A204.1 (cell line): ENCODE data around the gene MAP3K15.

Source experiments
- FAIRE-seq: peaks from 2 replicates; lab custom pipeline; 2012; peaks lifted over from hg19 to GRCh38; lab: Jason Lieb, UNC

The MAP3K15 gene, protein sequence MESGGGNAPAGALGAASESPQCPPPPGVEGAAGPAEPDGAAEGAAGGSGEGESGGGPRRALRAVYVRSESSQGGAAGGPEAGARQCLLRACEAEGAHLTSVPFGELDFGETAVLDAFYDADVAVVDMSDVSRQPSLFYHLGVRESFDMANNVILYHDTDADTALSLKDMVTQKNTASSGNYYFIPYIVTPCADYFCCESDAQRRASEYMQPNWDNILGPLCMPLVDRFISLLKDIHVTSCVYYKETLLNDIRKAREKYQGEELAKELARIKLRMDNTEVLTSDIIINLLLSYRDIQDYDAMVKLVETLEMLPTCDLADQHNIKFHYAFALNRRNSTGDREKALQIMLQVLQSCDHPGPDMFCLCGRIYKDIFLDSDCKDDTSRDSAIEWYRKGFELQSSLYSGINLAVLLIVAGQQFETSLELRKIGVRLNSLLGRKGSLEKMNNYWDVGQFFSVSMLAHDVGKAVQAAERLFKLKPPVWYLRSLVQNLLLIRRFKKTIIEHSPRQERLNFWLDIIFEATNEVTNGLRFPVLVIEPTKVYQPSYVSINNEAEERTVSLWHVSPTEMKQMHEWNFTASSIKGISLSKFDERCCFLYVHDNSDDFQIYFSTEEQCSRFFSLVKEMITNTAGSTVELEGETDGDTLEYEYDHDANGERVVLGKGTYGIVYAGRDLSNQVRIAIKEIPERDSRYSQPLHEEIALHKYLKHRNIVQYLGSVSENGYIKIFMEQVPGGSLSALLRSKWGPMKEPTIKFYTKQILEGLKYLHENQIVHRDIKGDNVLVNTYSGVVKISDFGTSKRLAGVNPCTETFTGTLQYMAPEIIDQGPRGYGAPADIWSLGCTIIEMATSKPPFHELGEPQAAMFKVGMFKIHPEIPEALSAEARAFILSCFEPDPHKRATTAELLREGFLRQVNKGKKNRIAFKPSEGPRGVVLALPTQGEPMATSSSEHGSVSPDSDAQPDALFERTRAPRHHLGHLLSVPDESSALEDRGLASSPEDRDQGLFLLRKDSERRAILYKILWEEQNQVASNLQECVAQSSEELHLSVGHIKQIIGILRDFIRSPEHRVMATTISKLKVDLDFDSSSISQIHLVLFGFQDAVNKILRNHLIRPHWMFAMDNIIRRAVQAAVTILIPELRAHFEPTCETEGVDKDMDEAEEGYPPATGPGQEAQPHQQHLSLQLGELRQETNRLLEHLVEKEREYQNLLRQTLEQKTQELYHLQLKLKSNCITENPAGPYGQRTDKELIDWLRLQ (N-terminal part only)

DNA sequence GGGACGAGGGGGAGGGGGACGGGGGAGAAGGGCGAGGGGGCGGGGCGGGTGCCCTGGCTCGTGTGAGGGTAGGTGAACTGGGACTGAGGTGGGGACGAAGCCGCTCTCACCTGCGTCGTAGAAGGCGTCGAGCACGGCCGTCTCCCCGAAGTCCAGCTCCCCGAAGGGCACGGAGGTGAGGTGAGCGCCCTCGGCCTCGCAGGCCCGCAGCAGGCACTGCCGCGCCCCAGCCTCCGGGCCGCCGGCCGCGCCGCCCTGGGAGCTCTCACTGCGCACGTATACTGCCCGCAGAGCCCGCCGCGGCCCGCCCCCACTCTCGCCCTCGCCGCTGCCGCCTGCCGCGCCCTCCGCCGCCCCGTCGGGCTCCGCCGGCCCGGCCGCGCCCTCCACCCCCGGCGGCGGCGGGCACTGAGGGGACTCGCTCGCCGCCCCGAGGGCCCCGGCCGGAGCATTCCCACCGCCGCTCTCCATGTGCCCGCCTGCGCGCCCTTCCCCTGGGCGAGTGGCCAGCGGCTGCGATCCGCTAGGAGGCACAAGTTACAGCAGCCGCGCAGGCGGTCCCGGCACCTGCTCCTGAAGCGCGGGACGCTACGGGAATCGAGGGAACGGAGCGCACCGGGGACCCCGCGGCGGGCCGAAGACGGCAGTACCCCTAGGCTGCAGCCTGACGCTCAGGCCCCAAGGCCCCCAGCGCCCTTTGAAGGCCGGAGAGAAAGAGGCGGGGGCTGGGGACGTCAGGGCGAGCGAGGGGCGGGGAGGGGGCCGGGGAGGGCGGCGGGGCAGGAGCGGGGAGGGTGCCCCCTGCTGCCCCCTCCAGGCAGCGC lies at the start of gene MAP3K15:
Gene MAP3K15, minus strand, starts transcription at position 718 of the 824 bp plus-strand sequence. Its CDS starts 247 bp downstream, at position 471.
- no peak for FAIRE-seq

- no peak for FAIRE-seq
These were observed 49.3 kb upstream of the MAP3K15 start for GRCh38 chrX:19564606-19565005.

- FAIRE-seq, result no peak
These were observed 48.4 kb upstream of the MAP3K15 start for GRCh38 chrX:19563746-19564145.

- no peak for FAIRE-seq
These were observed 48.0 kb upstream of the MAP3K15 start for GRCh38 chrX:19563327-19563726.

DNA sequence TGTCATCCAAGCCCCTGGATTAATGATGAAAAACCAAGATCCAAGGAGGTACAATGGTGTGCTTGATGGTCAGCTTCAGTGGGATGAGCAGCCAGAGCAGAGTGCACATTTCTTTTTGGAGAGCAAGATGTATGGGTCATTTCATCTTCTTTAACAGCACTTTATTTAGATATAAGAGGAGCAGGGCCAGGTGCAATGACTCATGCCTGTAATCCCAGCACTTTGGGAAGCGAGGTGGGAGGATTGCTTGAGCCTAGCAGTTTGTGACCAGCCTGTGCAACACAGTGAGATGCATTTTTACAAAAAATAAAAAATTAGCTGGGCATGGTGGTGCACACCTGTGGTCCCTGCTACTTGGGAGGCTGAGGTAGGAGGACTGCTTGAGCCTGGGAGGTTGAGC lies 45.3 kb upstream of the MAP3K15 start:
- no peak for FAIRE-seq

DNA sequence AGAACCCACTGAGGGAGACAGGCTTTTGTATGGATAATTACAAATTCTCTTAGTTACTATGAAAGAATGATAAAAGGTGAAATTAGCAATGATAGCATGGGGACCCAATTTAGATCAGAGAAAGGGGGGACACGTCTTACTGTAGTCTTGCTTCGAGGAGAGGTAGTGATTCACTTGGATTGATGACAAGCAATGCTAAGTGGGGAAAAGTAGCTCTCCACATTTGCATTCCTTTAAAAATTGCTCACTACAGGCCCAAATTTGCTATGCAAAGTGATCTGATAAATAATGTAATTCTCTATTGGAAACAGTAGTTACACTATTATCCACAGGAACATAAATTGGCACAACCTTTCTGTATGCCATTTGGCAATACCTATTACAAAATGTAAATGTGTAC lies 42.5 kb upstream of the MAP3K15 start:
- no peak for FAIRE-seq

DNA sequence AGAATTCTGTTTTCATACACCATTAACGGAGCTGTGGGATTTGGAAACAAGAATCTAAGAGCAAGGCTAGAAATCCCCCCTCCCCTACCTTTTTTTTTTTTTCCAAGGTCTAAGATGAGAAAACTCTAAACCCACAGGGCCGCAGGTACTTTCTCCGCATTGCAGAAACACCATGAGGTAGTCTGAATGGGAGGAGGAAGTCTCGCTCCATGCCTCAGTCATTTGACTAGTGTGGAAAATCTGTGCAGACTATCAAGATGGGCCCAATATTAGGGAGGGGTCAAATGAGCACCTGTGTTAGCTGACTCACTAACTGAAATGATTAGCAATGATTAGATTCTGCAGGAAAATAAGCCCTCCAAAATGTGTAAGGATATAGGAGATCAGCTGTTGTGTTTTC lies 40.9 kb upstream of the MAP3K15 start:
- FAIRE-seq, result no peak

DNA sequence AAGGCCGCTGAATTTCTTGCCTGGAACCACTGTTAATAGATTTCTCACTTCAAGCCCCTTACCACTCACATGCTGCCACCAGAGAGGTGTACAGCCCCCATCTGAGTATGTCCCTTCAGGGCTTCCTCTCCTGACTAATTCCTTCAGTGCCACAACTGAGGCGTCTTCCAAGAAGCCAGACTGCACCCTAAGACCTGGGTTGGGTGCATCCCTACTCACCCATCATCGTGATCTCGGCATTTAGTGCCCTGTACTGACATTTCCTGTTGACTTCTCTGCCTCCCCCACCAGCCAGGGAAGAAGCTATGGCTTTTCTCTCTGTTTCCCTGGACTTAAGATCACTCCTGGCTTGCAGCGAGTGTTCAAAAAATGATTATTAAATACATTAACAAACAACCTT lies 40.4 kb upstream of the MAP3K15 start:
- no peak for FAIRE-seq

- no peak for FAIRE-seq
These were observed 39.9 kb upstream of the MAP3K15 start for GRCh38 chrX:19555236-19555635.

GRCh38 chrX:19554786-19555185 lies 39.5 kb upstream of the MAP3K15 start:
- FAIRE-seq, result no peak

GRCh38 chrX:19552793-19553192 lies 37.5 kb upstream of the MAP3K15 start:
- FAIRE-seq, result no peak

DNA sequence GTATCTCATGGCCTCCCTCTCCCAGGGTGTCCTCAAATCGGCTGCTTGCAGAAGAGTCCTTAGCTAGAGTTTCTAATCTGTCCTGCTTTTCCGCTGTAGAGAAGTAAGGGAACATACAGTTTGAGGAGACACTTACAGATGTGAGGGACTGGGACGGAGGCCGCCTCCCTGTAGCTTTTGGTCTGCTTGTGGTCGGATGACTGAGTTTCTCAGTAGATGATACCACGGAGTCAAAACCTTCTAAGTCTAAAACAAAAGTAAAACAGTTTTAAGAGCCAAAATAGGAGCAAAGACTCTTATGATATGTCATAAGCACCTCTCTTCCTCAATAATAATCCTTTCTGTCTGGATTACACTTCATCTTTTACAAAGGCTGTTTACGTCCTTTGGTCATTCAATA lies 34.5 kb upstream of the MAP3K15 start:
- FAIRE-seq, result no peak

GRCh38 chrX:19548934-19549333 lies 33.6 kb upstream of the MAP3K15 start:
- no peak for FAIRE-seq

DNA sequence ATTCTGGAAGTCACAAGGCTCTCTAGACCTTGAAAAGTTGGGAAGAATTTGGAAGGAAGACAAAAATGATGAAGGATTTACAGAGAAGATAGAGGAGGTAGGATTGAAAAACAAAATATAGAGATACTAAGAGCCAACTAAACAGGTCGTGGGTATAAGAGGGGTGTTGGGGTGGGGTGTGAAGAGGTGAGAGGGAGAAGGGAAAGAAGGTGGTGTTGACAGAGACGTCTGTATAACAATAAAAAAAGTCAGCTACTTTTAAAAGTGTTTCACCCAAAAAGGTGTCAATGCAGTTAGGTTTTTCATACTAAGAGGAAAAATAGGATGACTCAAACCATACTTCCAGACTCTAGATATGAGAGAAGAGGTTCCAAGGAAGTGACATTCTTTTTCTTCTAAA lies 33.0 kb upstream of the MAP3K15 start:
- FAIRE-seq, result no peak

GRCh38 chrX:19545651-19546050 lies 30.3 kb upstream of the MAP3K15 start:
- no peak for FAIRE-seq

DNA sequence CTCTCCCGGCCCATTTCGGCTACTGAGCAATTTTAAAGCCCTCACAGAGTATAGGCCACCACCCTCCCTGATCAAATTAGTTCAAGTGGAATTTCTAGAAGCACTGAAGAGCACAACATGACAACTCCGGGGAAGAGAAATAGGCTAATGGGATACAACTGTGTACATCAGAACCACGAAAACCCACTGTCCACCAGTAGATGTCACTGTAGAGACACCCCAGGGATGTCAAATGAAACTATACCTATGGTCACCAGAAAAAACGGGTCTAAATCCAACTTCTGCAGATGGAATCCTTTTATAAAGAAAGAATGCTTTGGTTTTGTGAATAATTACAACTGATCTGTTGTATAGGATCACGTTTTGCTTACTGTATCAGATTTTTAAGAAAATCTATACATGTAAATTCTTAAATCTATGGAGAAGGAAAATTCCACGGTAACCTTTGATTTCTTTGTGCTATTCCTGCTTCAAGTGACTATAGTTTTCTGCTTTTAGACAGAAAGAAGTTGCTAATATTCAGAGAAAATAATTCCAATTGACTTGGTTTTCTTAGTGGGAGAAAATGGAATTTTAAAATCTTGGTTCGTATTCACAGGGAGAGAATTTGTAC lies 29.5 kb upstream of the MAP3K15 start:
- FAIRE-seq, result peak; percentile 95

DNA sequence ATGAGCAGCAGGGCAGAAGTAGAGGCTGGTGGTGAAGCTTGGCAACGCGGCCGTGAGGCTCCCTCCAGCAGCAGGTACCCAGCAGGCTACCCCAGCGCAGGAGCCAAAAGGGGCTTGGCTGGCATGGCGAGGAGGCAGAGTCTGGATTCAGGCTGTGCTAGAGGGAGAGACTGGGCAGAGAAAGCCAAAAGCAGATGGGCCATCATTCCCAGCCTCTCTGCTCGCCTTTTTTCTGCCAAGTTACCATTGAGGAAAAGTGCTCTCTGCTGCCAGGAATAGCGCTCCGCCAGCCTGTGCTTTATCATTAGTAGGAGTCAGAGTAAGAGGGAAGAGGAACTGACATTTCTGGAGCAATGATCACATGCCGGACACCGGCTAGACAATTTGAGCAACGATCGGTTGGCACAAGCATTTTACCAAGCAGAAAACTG lies 28.7 kb upstream of the MAP3K15 start:
- no peak for FAIRE-seq

DNA sequence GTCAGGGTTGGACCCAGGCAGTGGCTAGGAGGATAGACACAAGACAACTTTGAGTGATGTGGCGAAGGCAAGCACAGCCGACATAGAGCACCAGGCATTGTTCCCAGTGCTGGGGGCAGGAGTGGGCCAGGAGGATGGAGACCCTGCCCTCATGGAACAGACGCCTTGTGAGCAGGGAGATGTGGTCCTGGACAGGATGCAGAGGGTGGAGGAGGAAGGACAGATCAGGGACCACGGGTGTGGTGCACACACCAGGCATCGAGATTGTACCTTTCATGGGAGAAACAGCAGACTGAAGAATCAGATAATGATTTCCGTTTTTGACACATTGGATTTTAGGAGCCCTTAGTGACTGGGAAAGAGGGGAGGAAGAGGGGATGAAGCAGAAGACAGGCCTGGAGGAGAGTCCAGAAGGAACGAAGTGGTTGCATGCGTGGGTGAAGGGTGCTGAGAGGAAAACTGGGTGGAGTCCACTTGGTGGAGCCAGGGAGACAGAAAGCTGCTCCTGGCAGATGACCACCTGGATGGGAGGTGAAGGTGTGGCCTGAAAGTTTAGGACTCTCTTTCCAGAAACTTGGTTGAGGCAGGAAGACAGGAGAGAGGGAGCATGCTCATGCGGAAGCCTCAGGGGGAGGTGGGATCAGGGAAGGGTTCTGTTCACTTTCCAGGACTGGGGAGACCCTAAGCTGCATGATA lies 27.9 kb upstream of the MAP3K15 start:
- FAIRE-seq, result no peak

DNA sequence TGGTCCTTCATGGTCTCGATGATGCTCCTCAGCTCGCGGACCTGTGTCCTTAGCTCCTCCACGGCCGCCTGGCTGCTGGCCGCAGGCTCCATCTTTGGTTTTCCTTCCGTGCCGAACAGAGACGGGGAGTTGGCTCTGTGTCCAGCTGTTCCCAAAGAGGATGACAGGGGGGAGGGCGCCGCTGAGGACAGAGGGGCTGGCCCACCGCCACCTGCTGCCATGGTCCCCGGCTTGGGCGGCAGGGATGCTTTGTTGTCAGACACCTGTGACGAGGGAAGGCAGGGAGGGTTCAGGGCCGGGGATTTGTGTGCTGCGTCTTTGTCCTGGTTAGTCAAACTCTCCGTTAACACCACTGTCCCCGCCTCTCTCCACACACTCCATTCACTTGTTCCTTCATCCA lies 26.6 kb upstream of the MAP3K15 start:
- no peak for FAIRE-seq

DNA sequence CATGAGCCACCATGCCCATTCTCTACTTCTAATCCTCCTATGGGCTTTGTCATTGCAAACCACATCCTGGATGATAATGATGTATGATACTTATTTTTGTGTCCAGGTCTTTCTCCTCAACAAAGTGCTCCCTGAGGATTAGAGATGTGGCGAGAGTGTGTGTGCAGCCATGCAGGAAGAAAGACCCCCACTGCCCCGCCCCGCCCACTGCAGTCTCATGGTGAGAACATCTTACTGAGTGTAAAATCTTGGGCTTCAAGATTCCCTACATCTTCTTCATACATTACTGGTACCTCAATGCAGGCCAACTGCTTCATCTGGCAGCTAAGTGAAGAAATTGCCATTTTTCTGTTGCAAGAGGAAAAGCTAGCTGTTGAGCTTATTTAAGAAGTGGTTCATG lies 25.9 kb upstream of the MAP3K15 start:
- FAIRE-seq, result no peak

GRCh38 chrX:19540076-19540475 lies 24.8 kb upstream of the MAP3K15 start:
- no peak for FAIRE-seq
